CD4-positive, alpha-beta T cell (primary cell): ENCODE data around the gene COL5A1. TPM values are rescaled to one million over a fixed set of nuclear protein-coding genes. Genes with fewer than 3 reads are reported as not detected.

Experiments used
- ATAC-seq: fragments of 200-7000 bp; cut with Tn5 transposase; one replicate; pipeline ENCODE4 v1.10.0; 2022; ENCODE audit warnings: mild to moderate bottlenecking; ENCODE audit not compliant: poor library complexity
- CTCF ChIA-PET: fragments of 350-600 bp; sonication (Branson Sonifier 250); formaldehyde crosslinking; loops from one replicate; lab custom pipeline; 2021; ENCODE audit warnings: antibody characterized with exemption, inconsistent platforms; lab: Charles Lee
- POLR2A ChIA-PET: fragments of 350-600 bp; sonication (Branson Sonifier 250); formaldehyde crosslinking; loops from one replicate; lab custom pipeline; 2021; ENCODE audit warnings: antibody characterized with exemption, inconsistent platforms; lab: Charles Lee
- DNase-seq, 14 experiments: peaks; one replicate each; pipeline ENCODE4 v3.0.0-alpha.2; 2013 to 2020; ENCODE audit warnings: mixed read lengths in 2 of 14
- H3K27ac ChIP-seq, 2 donors: one replicate each; pipeline versions ENCODE4 v1.5.1 to v1.7.0; 2013; ENCODE audit warnings: low read length in 2 of 2, low read depth in 1 of 2, mild to moderate bottlenecking in 1 of 2
- H3K27me3 ChIP-seq, 2 experiments: 1 replicate in 1 of 2; 2 replicates in 1 of 2; pipeline versions ENCODE4 v1.6.1 to v1.7.0; 2013; ENCODE audit warnings: low read length in 2 of 2, control low read depth in 1 of 2, mild to moderate bottlenecking in 1 of 2, moderate library complexity in 1 of 2; ENCODE audit not compliant: insufficient read depth in 2 of 2, control insufficient read depth in 1 of 2
- H3K36me3 ChIP-seq: one replicate; pipeline ENCODE4 v1.6.1; 2013; ENCODE audit warnings: low read length, control low read depth; ENCODE audit not compliant: insufficient read depth
- H3K4me1 ChIP-seq: one replicate; pipeline ENCODE4 v1.6.1; 2013; ENCODE audit warnings: low read length, control low read depth; ENCODE audit not compliant: insufficient read depth
- H3K4me3 ChIP-seq: one replicate; pipeline ENCODE4 v1.5.1; 2013; ENCODE audit warnings: mild to moderate bottlenecking, low read length, moderate library complexity
- H3K9me3 ChIP-seq, 2 experiments: 1 replicate in 1 of 2; 2 replicates in 1 of 2; pipeline versions ENCODE4 v1.6.1 to v1.7.0; 2013; ENCODE audit warnings: low read length in 2 of 2, mild to moderate bottlenecking in 2 of 2, control low read depth in 1 of 2, moderate library complexity in 1 of 2; ENCODE audit not compliant: control insufficient read depth in 1 of 2, insufficient read depth in 1 of 2
- H3K27ac Mint-ChIP-seq: one replicate; pipeline ENCODE4 v1.8.0; 2020; ENCODE audit warnings: mixed read lengths
- H3K27me3 Mint-ChIP-seq: one replicate; pipeline ENCODE4 v1.8.0; 2021; ENCODE audit warnings: mixed read lengths
- H3K36me3 Mint-ChIP-seq: one replicate; pipeline ENCODE4 v1.8.0; 2021; ENCODE audit warnings: low read depth, mixed read lengths
- H3K4me1 Mint-ChIP-seq: one replicate; pipeline ENCODE4 v1.8.0; 2021; ENCODE audit warnings: low read depth, mixed read lengths
- H3K4me3 Mint-ChIP-seq: one replicate; pipeline ENCODE4 v1.8.0; 2020; ENCODE audit warnings: mild to moderate bottlenecking, mixed read lengths
- H3K9me3 Mint-ChIP-seq: one replicate; pipeline ENCODE4 v1.8.0; 2020; ENCODE audit warnings: mixed read lengths
- intact Hi-C, 2 experiments: fragments of 100-400 bp; cut with DNase I in 1 of 2; cut with micrococcal nuclease in 1 of 2; formaldehyde crosslinking; loops; one replicate each; pipeline versions ENCODE4 v1.15.1 to v1.9.0; 2023 to 2025; cut with DNase I, micrococcal nuclease
- total RNA-seq, 174 experiments: library from RNA in 2 of 174; stranded (reverse) in 2 of 174; gene quantifications; one replicate each; pipeline ENCODE4 v1.2.3 and lab custom pipeline; 2021 to 2026
- TF ChIP-seq, protein P1 (sequence below): fragments of 200-600 bp; IDR thresholded peaks from one replicate; pipeline ENCODE4 v1.8.0; 2022; ENCODE audit warnings: antibody characterized with exemption, mild to moderate bottlenecking

The COL5A1 gene
- total RNA-seq, 2 experiments from 2014 or later, result 0.41 to 0.50 TPM

DNA sequence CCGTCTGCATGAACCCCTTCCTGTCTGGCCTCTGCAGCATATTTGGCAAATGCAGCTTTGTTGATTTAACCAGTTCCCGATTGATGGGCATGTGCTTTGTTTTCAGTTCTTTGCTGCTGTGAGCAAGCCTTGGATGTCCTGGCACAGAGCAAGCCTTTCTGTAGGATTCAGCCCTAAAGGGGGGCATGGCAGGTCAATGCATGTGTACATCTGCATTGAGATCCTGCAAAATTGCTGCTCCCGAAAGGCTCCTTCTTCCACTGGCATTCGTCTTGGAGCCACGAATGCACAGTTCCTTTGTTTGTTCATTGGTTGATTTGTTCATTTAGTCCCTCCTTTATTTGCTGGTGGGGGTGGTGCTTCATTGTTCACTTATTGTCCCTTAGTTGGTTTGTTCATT, 34.8 kb downstream of the COL5A1 start:
- CTCF ChIA-PET, result no interaction called here
- Histone ChIP-seq H3K4me3 (no peak overlapping the region), H3K9me3 (peaks cover 9 to 11% of the 10 kb centered on the region in 2 experiments), H3K27me3 (no peaks in the 10 kb centered on the region), H3K36me3 (no peaks in the 10 kb centered on the region), H3K4me1 (no peaks in the 10 kb centered on the region), H3K27ac (no peak overlapping the region)
- POLR2A ChIA-PET, result no interaction called here
- DNase-seq (no peak), ATAC-seq (no peak)
- no peak overlapping the region for H3K4me3 Mint-ChIP-seq
- H3K27me3 Mint-ChIP-seq, result no peaks in the 10 kb centered on the region
- H3K36me3 Mint-ChIP-seq, result no peaks in the 10 kb centered on the region
- H3K4me1 Mint-ChIP-seq, result no peaks in the 10 kb centered on the region
- TF ChIP-seq, protein P1, sequence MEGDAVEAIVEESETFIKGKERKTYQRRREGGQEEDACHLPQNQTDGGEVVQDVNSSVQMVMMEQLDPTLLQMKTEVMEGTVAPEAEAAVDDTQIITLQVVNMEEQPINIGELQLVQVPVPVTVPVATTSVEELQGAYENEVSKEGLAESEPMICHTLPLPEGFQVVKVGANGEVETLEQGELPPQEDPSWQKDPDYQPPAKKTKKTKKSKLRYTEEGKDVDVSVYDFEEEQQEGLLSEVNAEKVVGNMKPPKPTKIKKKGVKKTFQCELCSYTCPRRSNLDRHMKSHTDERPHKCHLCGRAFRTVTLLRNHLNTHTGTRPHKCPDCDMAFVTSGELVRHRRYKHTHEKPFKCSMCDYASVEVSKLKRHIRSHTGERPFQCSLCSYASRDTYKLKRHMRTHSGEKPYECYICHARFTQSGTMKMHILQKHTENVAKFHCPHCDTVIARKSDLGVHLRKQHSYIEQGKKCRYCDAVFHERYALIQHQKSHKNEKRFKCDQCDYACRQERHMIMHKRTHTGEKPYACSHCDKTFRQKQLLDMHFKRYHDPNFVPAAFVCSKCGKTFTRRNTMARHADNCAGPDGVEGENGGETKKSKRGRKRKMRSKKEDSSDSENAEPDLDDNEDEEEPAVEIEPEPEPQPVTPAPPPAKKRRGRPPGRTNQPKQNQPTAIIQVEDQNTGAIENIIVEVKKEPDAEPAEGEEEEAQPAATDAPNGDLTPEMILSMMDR, result no peak
- no peak overlapping the region for H3K27ac Mint-ChIP-seq
- intact Hi-C loops, result no loop called here
- peaks cover 4% of the 10 kb centered on the region for H3K9me3 Mint-ChIP-seq

DNA sequence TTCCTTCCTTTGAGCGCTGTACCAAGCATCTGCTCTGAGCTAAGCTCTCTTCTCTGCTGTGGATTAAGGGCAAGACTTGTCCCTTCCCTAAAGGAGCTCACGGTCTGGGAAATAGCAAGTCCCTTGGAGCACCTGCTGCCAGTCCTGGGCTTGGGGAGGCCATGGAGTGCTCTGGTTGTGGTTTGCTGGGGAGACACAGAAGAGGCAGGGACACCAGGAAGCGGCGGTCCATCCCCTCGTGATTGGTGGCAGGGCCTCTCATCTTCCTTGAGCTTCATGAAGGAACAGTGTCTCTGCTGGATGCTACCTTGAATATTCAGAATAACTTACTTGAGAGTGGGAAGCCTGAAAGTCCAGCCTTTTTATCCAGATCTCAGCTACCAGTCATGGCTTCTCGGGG, 35.3 kb downstream of the COL5A1 start:
- H3K4me3 Mint-ChIP-seq, result no peak overlapping the region
- no peak for DNase-seq

DNA sequence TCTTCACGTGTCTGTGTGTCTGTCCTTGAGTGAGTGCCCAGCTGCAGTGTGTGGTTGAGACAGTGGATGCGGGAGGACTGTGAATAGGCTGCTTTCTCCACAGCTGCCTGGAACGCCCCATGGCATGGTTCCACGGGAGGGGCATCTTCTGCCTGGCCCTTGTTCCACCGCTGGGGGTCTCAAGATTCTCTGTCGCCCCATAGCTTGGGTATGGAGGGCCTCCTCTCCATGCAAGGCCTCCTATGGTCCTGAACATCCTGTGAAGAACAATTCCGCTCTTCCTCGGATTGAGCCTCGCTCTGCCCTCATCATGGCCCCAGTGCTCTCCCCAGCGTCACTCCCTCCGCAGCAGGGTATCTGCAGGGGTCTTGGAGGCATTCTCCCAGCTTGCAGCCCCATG, 36.1 kb downstream of the COL5A1 start:
- H3K9me3 Mint-ChIP-seq, result peaks cover 4% of the 10 kb centered on the region
- ChIA-PET CTCF (no interaction called here), POLR2A (no interaction called here)
- H3K9me3 ChIP-seq, result peaks cover 9 to 17% of the 10 kb centered on the region in 2 experiments
- no peaks in the 10 kb centered on the region for H3K36me3 Mint-ChIP-seq
- H3K27me3 ChIP-seq, result no peaks in the 10 kb centered on the region
- H3K4me1 Mint-ChIP-seq, result no peaks in the 10 kb centered on the region
- H3K4me1 ChIP-seq, result no peaks in the 10 kb centered on the region
- no peak overlapping the region for H3K27ac Mint-ChIP-seq
- H3K4me3 ChIP-seq, result no peak overlapping the region
- no peak overlapping the region for H3K27ac ChIP-seq
- DNase-seq (no peak), ATAC-seq (no peak)
- H3K36me3 ChIP-seq, result no peaks in the 10 kb centered on the region
- H3K27me3 Mint-ChIP-seq, result no peaks in the 10 kb centered on the region
- no peak overlapping the region for H3K4me3 Mint-ChIP-seq
- TF ChIP-seq, protein P1, result no peak
- intact Hi-C loops, result no loop called here

More for the DNA sequence above, 35.3 kb downstream of the COL5A1 start:
- intact Hi-C loops, result no loop called here
- no peaks in the 10 kb centered on the region for H3K4me1 Mint-ChIP-seq
- Histone ChIP-seq H3K27me3 (no peaks in the 10 kb centered on the region), H3K36me3 (no peaks in the 10 kb centered on the region), H3K27ac (no peak overlapping the region), H3K4me1 (no peaks in the 10 kb centered on the region), H3K4me3 (no peak overlapping the region), H3K9me3 (peaks cover 9 to 11% of the 10 kb centered on the region in 2 experiments)
- H3K9me3 Mint-ChIP-seq, result peaks cover 4% of the 10 kb centered on the region
- CTCF ChIA-PET, result no interaction called here
- POLR2A ChIA-PET, result no interaction called here
- no peaks in the 10 kb centered on the region for H3K36me3 Mint-ChIP-seq
- ATAC-seq, result no peak
- no peak overlapping the region for H3K27ac Mint-ChIP-seq
- H3K27me3 Mint-ChIP-seq, result no peaks in the 10 kb centered on the region
- TF ChIP-seq, protein P1, result no peak
